ENCODE results near the gene PILRA. TPM values are rescaled to one million over a fixed set of nuclear protein-coding genes. Genes with fewer than 3 reads are reported as not detected.

Gene PILRA
- total and polyA plus RNA-seq, 4 donors = 1.5 to 3.5 (median 3.1) TPM

DNA sequence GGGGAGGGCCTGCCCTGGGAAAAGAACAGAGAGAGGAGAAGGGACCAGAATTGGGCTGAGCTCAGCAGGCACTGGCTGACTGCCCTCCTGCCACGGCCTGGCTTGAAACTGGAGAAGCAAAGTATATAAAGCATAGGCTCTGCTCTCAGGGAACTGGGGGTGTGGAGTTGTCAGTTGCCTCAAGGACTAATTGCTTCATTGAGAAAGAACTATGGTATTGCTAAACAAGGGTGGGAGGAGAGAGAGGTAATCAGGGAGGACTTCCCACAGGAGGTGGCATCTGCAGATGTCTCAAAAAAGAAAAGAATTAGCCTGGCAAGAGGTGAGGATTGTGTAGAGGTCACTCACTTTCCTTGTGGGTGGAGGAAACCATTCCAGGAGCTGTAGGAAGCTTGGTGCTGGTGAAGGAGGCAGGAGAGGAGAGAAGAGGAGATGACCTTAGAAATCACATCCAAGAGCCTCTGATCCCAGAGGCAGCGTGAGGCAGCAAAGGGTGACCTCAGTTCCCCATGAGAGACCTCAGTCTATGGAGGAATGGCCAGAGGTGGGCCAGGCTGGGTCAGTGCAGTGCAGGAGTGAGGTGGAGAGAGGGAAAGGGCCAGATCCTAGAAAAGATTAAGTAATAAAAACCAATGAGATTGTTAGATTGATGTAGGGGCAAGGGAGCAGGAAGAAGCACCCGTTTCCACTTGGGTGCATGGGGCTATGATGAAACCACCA is 13.0 kb upstream of the PILRA start:
- 93% methylated on average over 3 of the region's 3 CpGs for WGBS
- Histone ChIP-seq H3K27me3 (ENCODE audit: control insufficient read depth in 4 of 4, insufficient read depth in 4 of 4, low read length in 3 of 4) (no peaks in the 10 kb centered on the region), H3K4me1 (ENCODE audit: control insufficient read depth in 4 of 4, insufficient read depth in 4 of 4, low read length in 3 of 4) (no peaks in the 10 kb centered on the region), H3K9ac (ENCODE audit: low read depth in 1 of 2, low read length in 2 of 2) (no peak overlapping the region), H3K9me3 (ENCODE audit: control insufficient read depth in 4 of 4, low read length in 3 of 4) (no peaks in the 10 kb centered on the region), H3K4me3 (ENCODE audit: low read depth in 1 of 3, low read length in 3 of 3) (no peak overlapping the region), H3K27ac (ENCODE audit: low read depth in 1 of 2, low read length in 2 of 2) (no peak overlapping the region), H3K36me3 (ENCODE audit: control insufficient read depth in 4 of 4, insufficient read depth in 3 of 4, low read depth in 1 of 4, low read length in 3 of 4) (peaks cover 16 to 69% (median 48%) of the 10 kb centered on the region in 4 donors)
- TF ChIP-seq JUND (IDR thresholded peaks at IDR 0.05) (no peak), SP1 (IDR thresholded peaks at IDR 0.05) (no peak), TAF1 (conservative IDR thresholded peaks at IDR 0.05) (no peak), HNF4G (IDR thresholded peaks at IDR 0.05) (no peak), HNF4A (conservative IDR thresholded peaks at IDR 0.05) (no peak), FOXA2 (IDR thresholded peaks at IDR 0.05) (no peak), GABPA (IDR thresholded peaks at IDR 0.05 in 1 of 2, conservative IDR thresholded peaks at IDR 0.05 in 1 of 2) (no peak), ZBTB33 (IDR thresholded peaks at IDR 0.05) (no peak), EGR1 (IDR thresholded peaks at IDR 0.05; ENCODE audit: low read depth in 2 of 2) (no peak), NR2F2 (IDR thresholded peaks at IDR 0.05) (no peak), RAD21 (IDR thresholded peaks at IDR 0.05) (no peak)
- TF ChIP-seq, protein P1, sequence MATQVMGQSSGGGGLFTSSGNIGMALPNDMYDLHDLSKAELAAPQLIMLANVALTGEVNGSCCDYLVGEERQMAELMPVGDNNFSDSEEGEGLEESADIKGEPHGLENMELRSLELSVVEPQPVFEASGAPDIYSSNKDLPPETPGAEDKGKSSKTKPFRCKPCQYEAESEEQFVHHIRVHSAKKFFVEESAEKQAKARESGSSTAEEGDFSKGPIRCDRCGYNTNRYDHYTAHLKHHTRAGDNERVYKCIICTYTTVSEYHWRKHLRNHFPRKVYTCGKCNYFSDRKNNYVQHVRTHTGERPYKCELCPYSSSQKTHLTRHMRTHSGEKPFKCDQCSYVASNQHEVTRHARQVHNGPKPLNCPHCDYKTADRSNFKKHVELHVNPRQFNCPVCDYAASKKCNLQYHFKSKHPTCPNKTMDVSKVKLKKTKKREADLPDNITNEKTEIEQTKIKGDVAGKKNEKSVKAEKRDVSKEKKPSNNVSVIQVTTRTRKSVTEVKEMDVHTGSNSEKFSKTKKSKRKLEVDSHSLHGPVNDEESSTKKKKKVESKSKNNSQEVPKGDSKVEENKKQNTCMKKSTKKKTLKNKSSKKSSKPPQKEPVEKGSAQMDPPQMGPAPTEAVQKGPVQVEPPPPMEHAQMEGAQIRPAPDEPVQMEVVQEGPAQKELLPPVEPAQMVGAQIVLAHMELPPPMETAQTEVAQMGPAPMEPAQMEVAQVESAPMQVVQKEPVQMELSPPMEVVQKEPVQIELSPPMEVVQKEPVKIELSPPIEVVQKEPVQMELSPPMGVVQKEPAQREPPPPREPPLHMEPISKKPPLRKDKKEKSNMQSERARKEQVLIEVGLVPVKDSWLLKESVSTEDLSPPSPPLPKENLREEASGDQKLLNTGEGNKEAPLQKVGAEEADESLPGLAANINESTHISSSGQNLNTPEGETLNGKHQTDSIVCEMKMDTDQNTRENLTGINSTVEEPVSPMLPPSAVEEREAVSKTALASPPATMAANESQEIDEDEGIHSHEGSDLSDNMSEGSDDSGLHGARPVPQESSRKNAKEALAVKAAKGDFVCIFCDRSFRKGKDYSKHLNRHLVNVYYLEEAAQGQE (IDR thresholded peaks at IDR 0.05) = no peak
- TF ChIP-seq, protein P2, sequence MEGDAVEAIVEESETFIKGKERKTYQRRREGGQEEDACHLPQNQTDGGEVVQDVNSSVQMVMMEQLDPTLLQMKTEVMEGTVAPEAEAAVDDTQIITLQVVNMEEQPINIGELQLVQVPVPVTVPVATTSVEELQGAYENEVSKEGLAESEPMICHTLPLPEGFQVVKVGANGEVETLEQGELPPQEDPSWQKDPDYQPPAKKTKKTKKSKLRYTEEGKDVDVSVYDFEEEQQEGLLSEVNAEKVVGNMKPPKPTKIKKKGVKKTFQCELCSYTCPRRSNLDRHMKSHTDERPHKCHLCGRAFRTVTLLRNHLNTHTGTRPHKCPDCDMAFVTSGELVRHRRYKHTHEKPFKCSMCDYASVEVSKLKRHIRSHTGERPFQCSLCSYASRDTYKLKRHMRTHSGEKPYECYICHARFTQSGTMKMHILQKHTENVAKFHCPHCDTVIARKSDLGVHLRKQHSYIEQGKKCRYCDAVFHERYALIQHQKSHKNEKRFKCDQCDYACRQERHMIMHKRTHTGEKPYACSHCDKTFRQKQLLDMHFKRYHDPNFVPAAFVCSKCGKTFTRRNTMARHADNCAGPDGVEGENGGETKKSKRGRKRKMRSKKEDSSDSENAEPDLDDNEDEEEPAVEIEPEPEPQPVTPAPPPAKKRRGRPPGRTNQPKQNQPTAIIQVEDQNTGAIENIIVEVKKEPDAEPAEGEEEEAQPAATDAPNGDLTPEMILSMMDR (IDR thresholded peaks at IDR 0.05; ENCODE audit: low read depth, low read length, missing input control) = no peak
- TF ChIP-seq, protein P3, sequence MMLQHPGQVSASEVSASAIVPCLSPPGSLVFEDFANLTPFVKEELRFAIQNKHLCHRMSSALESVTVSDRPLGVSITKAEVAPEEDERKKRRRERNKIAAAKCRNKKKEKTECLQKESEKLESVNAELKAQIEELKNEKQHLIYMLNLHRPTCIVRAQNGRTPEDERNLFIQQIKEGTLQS (IDR thresholded peaks at IDR 0.05) = no peak
- DNase-seq (ENCODE audit: low spot score) = no peak

- Histone ChIP-seq H3K36me3 (ENCODE audit: control insufficient read depth in 4 of 4, insufficient read depth in 3 of 4, low read depth in 1 of 4, low read length in 3 of 4) (peaks cover 10 to 47% (median 32%) of the 10 kb centered on the region in 4 donors), H3K4me1 (ENCODE audit: control insufficient read depth in 4 of 4, insufficient read depth in 4 of 4, low read length in 3 of 4) (no peaks in the 10 kb centered on the region), H3K4me3 (ENCODE audit: low read depth in 1 of 3, low read length in 3 of 3) (no peak overlapping the region), H3K27ac (ENCODE audit: low read depth in 1 of 2, low read length in 2 of 2) (no peak overlapping the region), H3K9me3 (ENCODE audit: control insufficient read depth in 4 of 4, low read length in 3 of 4) (no peaks in the 10 kb centered on the region), H3K27me3 (ENCODE audit: control insufficient read depth in 4 of 4, insufficient read depth in 4 of 4, low read length in 3 of 4) (no peaks in the 10 kb centered on the region), H3K9ac (ENCODE audit: low read depth in 1 of 2, low read length in 2 of 2) (no peak overlapping the region)
- TF ChIP-seq, protein P1 (IDR thresholded peaks at IDR 0.05) = no peak
- TF ChIP-seq RAD21 (IDR thresholded peaks at IDR 0.05) (no peak), HNF4A (conservative IDR thresholded peaks at IDR 0.05) (no peak), FOXA2 (IDR thresholded peaks at IDR 0.05) (no peak), GABPA (IDR thresholded peaks at IDR 0.05 in 1 of 2, conservative IDR thresholded peaks at IDR 0.05 in 1 of 2) (no peak), RXRA (IDR thresholded peaks at IDR 0.05) (no peak), HNF4G (IDR thresholded peaks at IDR 0.05) (no peak), SP1 (IDR thresholded peaks at IDR 0.05) (no peak), EGR1 (IDR thresholded peaks at IDR 0.05; ENCODE audit: low read depth in 2 of 2) (no peak), JUND (IDR thresholded peaks at IDR 0.05) (no peak), FOXA1 (IDR thresholded peaks at IDR 0.05) (no peak)
- TF ChIP-seq, protein P3 (IDR thresholded peaks at IDR 0.05) = no peak
- TF ChIP-seq, protein P2 (IDR thresholded peaks at IDR 0.05; ENCODE audit: low read depth, low read length, missing input control) = no peak
- DNase-seq (ENCODE audit: low spot score) = no peak
Measured at GRCh38 chr7:100363098-100363497, 10.2 kb upstream of the PILRA start.
